Common myeloid progenitor, CD34-positive (primary cell): ENCODE data around the gene CPEB3.

Source experiments
- CTCF ChIA-PET: fragments of 350-600 bp; sonication (Branson Sonifier 250); formaldehyde crosslinking; loops from one replicate; lab custom pipeline; 2021; ENCODE audit warnings: antibody characterized with exemption; lab: Charles Lee
- POLR2A ChIA-PET: fragments of 350-600 bp; sonication (Branson Sonifier 250); formaldehyde crosslinking; loops from one replicate; lab custom pipeline; 2021; ENCODE audit warnings: antibody characterized with exemption; lab: Charles Lee
- DNase-seq, 3 donors: peaks; one replicate each; pipeline versions ENCODE4 v3.0.0 to v3.0.0-alpha.2; 2013
- H3K27ac ChIP-seq, 2 experiments: 1 replicate in 1 of 2; 2 replicates in 1 of 2; pipeline ENCODE4 v1.7.0; 2013; ENCODE audit warnings: inconsistent platforms in 2 of 2, low read length in 2 of 2, mild to moderate bottlenecking in 2 of 2, low read depth in 1 of 2, moderate library complexity in 1 of 2; ENCODE audit not compliant: severe bottlenecking in 2 of 2, insufficient read depth in 1 of 2, poor library complexity in 1 of 2
- H3K27me3 ChIP-seq, 5 experiments: replicated peaks in 2 of 5; 1 replicate in 3 of 5; 2 replicates in 2 of 5; pipeline versions ENCODE4 v1.6.1 to v1.7.0; 2013; ENCODE audit warnings: low read length in 4 of 5, mild to moderate bottlenecking in 2 of 5, moderate library complexity in 2 of 5, inconsistent platforms in 1 of 5; ENCODE audit not compliant: insufficient read depth in 5 of 5, control insufficient read depth in 4 of 5
- H3K36me3 ChIP-seq, 4 experiments: 1 replicate in 2 of 4; 2 replicates in 2 of 4; pipeline versions ENCODE4 v1.6.1 to v1.7.0; 2013; ENCODE audit warnings: low read length in 3 of 4, control low read depth in 1 of 4, mild to moderate bottlenecking in 1 of 4; ENCODE audit not compliant: control insufficient read depth in 4 of 4, insufficient read depth in 4 of 4
- H3K4me1 ChIP-seq, 4 experiments: 1 replicate in 3 of 4; 2 replicates in 1 of 4; pipeline versions ENCODE4 v1.6.1 to v1.7.1; 2013; ENCODE audit warnings: low read length in 3 of 4, mild to moderate bottlenecking in 3 of 4, control low read depth in 1 of 4, inconsistent platforms in 1 of 4, moderate library complexity in 1 of 4; ENCODE audit not compliant: control insufficient read depth in 4 of 4, insufficient read depth in 4 of 4; ENCODE audit errors: control extremely low read depth in 1 of 4
- H3K4me3 ChIP-seq, 7 experiments: 1 replicate in 4 of 7; 2 replicates in 3 of 7; pipeline versions ENCODE4 v1.5.1 to v1.7.0; 2013; ENCODE audit warnings: mild to moderate bottlenecking in 7 of 7, low read length in 6 of 7, moderate library complexity in 6 of 7, inconsistent platforms in 2 of 7, low read depth in 2 of 7, control low read depth in 1 of 7; ENCODE audit not compliant: insufficient read depth in 4 of 7, control insufficient read depth in 1 of 7; ENCODE audit errors: extremely low read depth in 1 of 7
- H3K9me3 ChIP-seq, 5 experiments: 1 replicate in 4 of 5; 2 replicates in 1 of 5; pipeline versions ENCODE4 v1.6.1 to v1.7.1; 2013; ENCODE audit warnings: low read length in 4 of 5, mild to moderate bottlenecking in 2 of 5, inconsistent platforms in 1 of 5, low read depth in 1 of 5, moderate library complexity in 1 of 5; ENCODE audit not compliant: control insufficient read depth in 4 of 5, insufficient read depth in 2 of 5; ENCODE audit errors: control extremely low read depth in 1 of 5
- WGBS: methylation state at CpG from one replicate; pipeline ENCODE4 v1.1.5; 2013; ENCODE audit not compliant: insufficient coverage; 5-methylcytosine and 5-hydroxymethylcytosine counted together

Gene CPEB3

GRCh38 chr10:92203919-92204623, 86.8 kb downstream of the CPEB3 start:
- 97% methylated on average over 3 of the region's 6 CpGs for WGBS
- H3K4me3 ChIP-seq, result no peak overlapping the region
- DNase-seq, result no peak
- ChIA-PET POLR2A (no interaction called here), CTCF (interaction anchor here (2.0 kb wide), 1 partner anchor 13 kb away, joined by 5 read pairs; no protein-coding TSS in a partner anchor)
- H3K27ac ChIP-seq, result no peak overlapping the region
- H3K4me1 ChIP-seq, result no peaks in the 10 kb centered on the region
- no peaks in the 10 kb centered on the region for H3K36me3 ChIP-seq
- no peaks in the 10 kb centered on the region for H3K27me3 ChIP-seq
- H3K9me3 ChIP-seq, result no peaks in the 10 kb centered on the region

GRCh38 chr10:92202536-92202935, 88.3 kb downstream of the CPEB3 start:
- Histone ChIP-seq H3K27ac (no peak overlapping the region), H3K36me3 (no peaks in the 10 kb centered on the region), H3K4me1 (no peaks in the 10 kb centered on the region), H3K27me3 (no peaks in the 10 kb centered on the region), H3K4me3 (no peak overlapping the region), H3K9me3 (no peaks in the 10 kb centered on the region)
- DNase-seq, result no peak
- CTCF ChIA-PET, result no interaction called here
- no CpG with 5 or more reads among the region's 1 CpG for WGBS
- POLR2A ChIA-PET, result no interaction called here

DNA sequence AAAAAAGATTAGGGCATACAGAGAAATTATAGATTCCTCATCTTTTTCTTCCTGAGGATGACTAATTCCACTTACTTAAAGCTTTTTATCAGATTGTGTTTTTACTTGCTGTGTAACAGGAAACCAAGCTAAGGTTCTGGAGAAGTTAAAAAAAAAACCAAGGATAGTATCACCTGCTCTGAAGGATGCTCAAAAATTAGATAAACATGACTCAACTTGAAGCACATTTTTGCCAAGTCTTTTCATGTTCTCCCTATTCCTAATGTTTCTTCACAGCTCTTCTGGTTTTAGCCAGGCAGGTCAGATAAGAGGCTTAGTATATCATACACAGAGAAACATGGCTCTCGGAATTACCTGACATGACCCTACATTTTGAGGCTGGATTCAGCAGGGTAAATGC, 90.3 kb downstream of the CPEB3 start:
- POLR2A ChIA-PET, result no interaction called here
- Histone ChIP-seq H3K36me3 (no peaks in the 10 kb centered on the region), H3K9me3 (no peaks in the 10 kb centered on the region), H3K4me3 (no peak overlapping the region), H3K27ac (no peak overlapping the region), H3K4me1 (no peaks in the 10 kb centered on the region), H3K27me3 (no peaks in the 10 kb centered on the region)
- WGBS, result 86% methylated on average over 1 of the region's 1 CpG
- DNase-seq, result no peak
- CTCF ChIA-PET, result no interaction called here

- ChIA-PET POLR2A (no interaction called here), CTCF (interaction anchor here (0.9 kb wide), 1 partner anchor 8 kb away, joined by 4 read pairs; no protein-coding TSS in a partner anchor)
- no CpG with 5 or more reads among the region's 2 CpGs for WGBS
Measured at GRCh38 chr10:92187101-92187500, 103.8 kb downstream of the CPEB3 start.

GRCh38 chr10:92184977-92185376, 105.9 kb downstream of the CPEB3 start:
- 93% methylated on average over 2 of the region's 3 CpGs for WGBS
- ChIA-PET POLR2A (interaction anchor here (0.6 kb wide), 1 partner anchor 69 kb away, joined by 3 read pairs; no protein-coding TSS in a partner anchor), CTCF (no interaction called here)
- DNase-seq, result no peak
- peaks cover 0 to 4% (median 0%) of the 10 kb centered on the region in 4 experiments for H3K4me1 ChIP-seq
- no peaks in the 10 kb centered on the region for H3K9me3 ChIP-seq
- no peak overlapping the region for H3K4me3 ChIP-seq
- no peaks in the 10 kb centered on the region for H3K27me3 ChIP-seq
- H3K27ac ChIP-seq, result no peak overlapping the region
- H3K36me3 ChIP-seq, result peaks cover 0 to 2% (median 0%) of the 10 kb centered on the region in 4 experiments

More at GRCh38 chr10:92187101-92187500, 103.8 kb downstream of the CPEB3 start:
- H3K27ac ChIP-seq, result no peak overlapping the region
- DNase-seq, result no peak
- no peak overlapping the region for H3K4me3 ChIP-seq
- peaks cover 0 to 2% (median 0%) of the 10 kb centered on the region in 4 experiments for H3K36me3 ChIP-seq
- no peaks in the 10 kb centered on the region for H3K27me3 ChIP-seq
- no peaks in the 10 kb centered on the region for H3K9me3 ChIP-seq
- H3K4me1 ChIP-seq, result no peaks in the 10 kb centered on the region

- no peak for DNase-seq
- no peak overlapping the region for H3K27ac ChIP-seq
- ChIA-PET CTCF (no interaction called here), POLR2A (no interaction called here)
- H3K9me3 ChIP-seq, result no peaks in the 10 kb centered on the region
- H3K4me3 ChIP-seq, result no peak overlapping the region
- WGBS, result no CpG with 5 or more reads among the region's 4 CpGs
- peaks cover 0 to 4% (median 0%) of the 10 kb centered on the region in 4 experiments for H3K4me1 ChIP-seq
- H3K27me3 ChIP-seq, result no peaks in the 10 kb centered on the region
- peaks cover 0 to 2% (median 0%) of the 10 kb centered on the region in 4 experiments for H3K36me3 ChIP-seq
Measured at GRCh38 chr10:92183199-92183598, 107.7 kb downstream of the CPEB3 start.

DNA sequence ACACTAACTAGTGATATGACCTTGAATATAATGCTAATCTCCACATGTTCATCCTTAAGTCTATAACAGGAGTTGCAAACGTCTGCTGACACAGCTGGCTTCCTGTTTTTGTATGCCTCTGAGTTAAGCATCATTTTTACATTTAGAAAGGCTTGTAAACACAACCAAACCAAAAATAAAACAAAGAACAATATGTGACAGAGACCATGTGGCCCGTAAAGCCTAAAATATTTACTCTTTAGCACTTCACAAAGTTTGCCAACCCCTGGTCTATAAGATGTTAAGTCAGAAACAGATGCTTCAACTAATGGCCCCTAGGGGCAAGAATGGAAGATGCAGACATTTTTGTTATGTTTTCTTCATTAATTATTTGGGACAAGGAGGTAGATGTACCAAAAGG, 109.3 kb downstream of the CPEB3 start:
- H3K27me3 ChIP-seq, result no peaks in the 10 kb centered on the region
- H3K9me3 ChIP-seq, result no peaks in the 10 kb centered on the region
- 0% methylated on average over 1 of the region's 2 CpGs for WGBS
- no peak overlapping the region for H3K27ac ChIP-seq
- no peak overlapping the region for H3K4me3 ChIP-seq
- H3K36me3 ChIP-seq, result peaks cover 0 to 2% (median 1%) of the 10 kb centered on the region in 4 experiments
- H3K4me1 ChIP-seq, result peaks cover 0 to 4% (median 0%) of the 10 kb centered on the region in 4 experiments
- DNase-seq, result peak in 2 of 3 donors; percentile 52 to 66
- POLR2A ChIA-PET, result interaction anchor here (0.8 kb wide), 1 partner anchor 108 kb away, joined by 3 read pairs; no protein-coding TSS in a partner anchor
- CTCF ChIA-PET, result interaction anchor here (0.8 to 1.2 kb wide), 2 partner anchors 9 to 57 kb away, joined by 3 to 4 read pairs; no protein-coding TSS in a partner anchor
